HL-60/S4 treated with phorbol 12-myristate 13-acetate at 8.2 ng/mL for 4 days and 3 days (cell line): ENCODE data around the gene MACF1.

Source experiments
- in situ Hi-C: fragments of 300-500 bp; cut with MboI; formaldehyde crosslinking; loops from 2 replicates; pipeline ENCODE4 v1.15.0; 2022; ENCODE audit warnings: low sequenced_read_pairs

The MACF1 gene

GRCh38 chr1:39294531-39294930 lies 90.0 kb downstream of the MACF1 start:
- in situ Hi-C loops, result no loop called here

- in situ Hi-C loops, result no loop called here
Measured at GRCh38 chr1:39295901-39296300, 91.4 kb downstream of the MACF1 start.

GRCh38 chr1:39297551-39297950 lies 93.1 kb downstream of the MACF1 start:
- in situ Hi-C loops, result no loop called here

GRCh38 chr1:39301606-39302005 lies 97.1 kb downstream of the MACF1 start:
- in situ Hi-C loops, result no loop called here

GRCh38 chr1:39305555-39305954 lies 101.1 kb downstream of the MACF1 start:
- in situ Hi-C loops, result no loop called here

GRCh38 chr1:39310015-39310414 lies 105.5 kb downstream of the MACF1 start:
- in situ Hi-C loops, result no loop called here

- in situ Hi-C loops, result no loop called here
Measured at GRCh38 chr1:39310691-39311090, 106.2 kb downstream of the MACF1 start.

- in situ Hi-C loops, result no loop called here
Measured at GRCh38 chr1:39317111-39317510, 112.6 kb downstream of the MACF1 start.

- in situ Hi-C loops, result no loop called here
Measured at GRCh38 chr1:39317910-39318633, 113.6 kb downstream of the MACF1 start.

GRCh38 chr1:39321979-39322378 lies 117.5 kb downstream of the MACF1 start:
- in situ Hi-C loops, result no loop called here

- in situ Hi-C loops, result no loop called here
Measured at GRCh38 chr1:39322431-39322830, 117.9 kb downstream of the MACF1 start.

GRCh38 chr1:39324888-39325287 lies 120.4 kb downstream of the MACF1 start:
- in situ Hi-C loops, result no loop called here

GRCh38 chr1:39326836-39327235 lies 122.3 kb downstream of the MACF1 start:
- in situ Hi-C loops, result no loop called here

GRCh38 chr1:39328095-39328494 lies 123.6 kb downstream of the MACF1 start:
- in situ Hi-C loops, result no loop called here

- in situ Hi-C loops, result no loop called here
Measured at GRCh38 chr1:39328586-39329121, 124.2 kb downstream of the MACF1 start.

GRCh38 chr1:39331647-39332046 lies 127.2 kb downstream of the MACF1 start:
- in situ Hi-C loops, result no loop called here

- in situ Hi-C loops, result no loop called here
Measured at GRCh38 chr1:39332291-39332690, 127.8 kb downstream of the MACF1 start.

- in situ Hi-C loops, result no loop called here
Measured at GRCh38 chr1:39332828-39333227, 128.3 kb downstream of the MACF1 start.

GRCh38 chr1:39333296-39333695 lies 128.8 kb downstream of the MACF1 start:
- in situ Hi-C loops, result no loop called here

- in situ Hi-C loops, result no loop called here
Measured at GRCh38 chr1:39335216-39335615, 130.7 kb downstream of the MACF1 start.

GRCh38 chr1:39337067-39337466 lies 132.6 kb downstream of the MACF1 start:
- in situ Hi-C loops, result no loop called here

- in situ Hi-C loops, result no loop called here
Measured at GRCh38 chr1:39342776-39343175, 138.3 kb downstream of the MACF1 start.
